ENCODE results near the gene DLX4. TPM values are rescaled to one million over a fixed set of nuclear protein-coding genes. Genes with fewer than 3 reads are reported as not detected.
A peak's percentile ranks its signal among the peaks of the same experiment; 100 is the strongest.

Gene DLX4
- total RNA-seq, 1 experiment from 2014 or later = 11.2 TPM

DNA sequence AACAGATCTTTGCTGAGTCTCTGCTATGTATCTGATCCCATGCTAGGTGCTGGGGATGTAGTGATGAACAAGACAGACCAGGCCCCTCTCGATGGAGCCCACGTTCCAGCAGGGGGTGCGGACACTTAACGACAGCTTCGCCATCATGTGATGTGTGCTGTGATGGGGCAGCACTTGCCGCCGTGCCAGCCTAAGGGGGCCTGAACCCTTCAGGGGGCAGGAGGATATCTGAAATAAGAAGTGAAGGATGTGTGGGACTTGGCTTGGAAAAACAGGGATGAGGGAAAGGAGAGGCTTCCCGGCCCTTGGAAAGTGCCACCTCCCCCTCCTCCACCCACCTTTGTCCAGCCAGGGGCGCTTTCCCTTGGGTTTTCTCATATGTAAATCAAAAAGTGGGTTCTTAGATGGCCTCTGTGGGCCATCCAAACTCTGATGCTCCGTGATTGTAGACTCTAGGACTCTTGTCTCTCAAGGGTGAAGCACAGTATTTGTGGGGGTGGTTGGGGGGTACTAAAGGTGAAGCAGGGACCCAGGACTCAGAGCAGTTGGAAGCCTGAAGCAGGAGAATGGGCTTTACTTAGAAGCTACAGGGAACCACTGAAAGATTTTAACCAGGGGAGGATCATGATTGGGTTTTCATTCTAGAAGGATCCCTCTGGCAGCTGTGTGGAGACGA is 30.0 kb downstream of the DLX4 start:
- Histone ChIP-seq H3K4me3 (ENCODE audit: low read depth in 2 of 2, low read length in 2 of 2) (peak overlapping the region; percentile 13 to 24; a peak in 3 of 4 replicates), H3K9me3 (ENCODE audit: control insufficient read depth, insufficient read depth, low read depth, low read length) (no peaks in the 10 kb centered on the region), H3K4me1 (ENCODE audit: control insufficient read depth, insufficient read depth, low read length) (peaks cover 17% of the 10 kb centered on the region), H3K36me3 (ENCODE audit: control insufficient read depth, insufficient read depth, low read length) (no peaks in the 10 kb centered on the region), H3K27me3 (ENCODE audit: control insufficient read depth, insufficient read depth, low read length) (no peaks in the 10 kb centered on the region), H3K27ac (ENCODE audit: low read length) (peak overlapping the region; percentile 72)
- ATAC-seq (no peak), DNase-seq (ENCODE audit: low read depth, low spot score) (no peak)
- intact Hi-C loops (cut with micrococcal nuclease; ENCODE audit: unreplicated experiment) = loop anchor here (1.0 to 10.0 kb wide), 3 partner anchors 138 to 427 kb away; partner anchors contain the start of gene SLC35B1
- no TSS peak for BruUV-seq (replicated peaks)
- in situ Hi-C loops (cut with HindIII; ENCODE audit: low pct_unique_long_range_greater_than_20kb, low sequenced_read_pairs) = loop anchor here (5.0 kb wide), 1 partner anchor 92 kb away; no protein-coding TSS in a partner anchor
- POLR2A ChIA-PET = interaction anchor here (0.6 to 0.7 kb wide), 2 partner anchors 31 to 1130 kb away, joined by 3 to 8 read pairs; no protein-coding TSS in a partner anchor
- CTCF ChIA-PET = interaction anchor here (0.5 to 3.5 kb wide), 11 partner anchors 46 to 431 kb away, joined by 3 to 55 read pairs (median 4); no protein-coding TSS in a partner anchor
- TF ChIP-seq TCF7L2 (IDR thresholded peaks at IDR 0.05; ENCODE audit: low read depth, low read length) (no peak), POLR2AphosphoS5 (IDR thresholded peaks at IDR 0.05; ENCODE audit: low read depth, low read length) (no peak), SIN3A (IDR thresholded peaks at IDR 0.05; ENCODE audit: borderline replicate concordance, insufficient read depth, low read depth, low read length) (no peak)
- TF ChIP-seq, protein P1, sequence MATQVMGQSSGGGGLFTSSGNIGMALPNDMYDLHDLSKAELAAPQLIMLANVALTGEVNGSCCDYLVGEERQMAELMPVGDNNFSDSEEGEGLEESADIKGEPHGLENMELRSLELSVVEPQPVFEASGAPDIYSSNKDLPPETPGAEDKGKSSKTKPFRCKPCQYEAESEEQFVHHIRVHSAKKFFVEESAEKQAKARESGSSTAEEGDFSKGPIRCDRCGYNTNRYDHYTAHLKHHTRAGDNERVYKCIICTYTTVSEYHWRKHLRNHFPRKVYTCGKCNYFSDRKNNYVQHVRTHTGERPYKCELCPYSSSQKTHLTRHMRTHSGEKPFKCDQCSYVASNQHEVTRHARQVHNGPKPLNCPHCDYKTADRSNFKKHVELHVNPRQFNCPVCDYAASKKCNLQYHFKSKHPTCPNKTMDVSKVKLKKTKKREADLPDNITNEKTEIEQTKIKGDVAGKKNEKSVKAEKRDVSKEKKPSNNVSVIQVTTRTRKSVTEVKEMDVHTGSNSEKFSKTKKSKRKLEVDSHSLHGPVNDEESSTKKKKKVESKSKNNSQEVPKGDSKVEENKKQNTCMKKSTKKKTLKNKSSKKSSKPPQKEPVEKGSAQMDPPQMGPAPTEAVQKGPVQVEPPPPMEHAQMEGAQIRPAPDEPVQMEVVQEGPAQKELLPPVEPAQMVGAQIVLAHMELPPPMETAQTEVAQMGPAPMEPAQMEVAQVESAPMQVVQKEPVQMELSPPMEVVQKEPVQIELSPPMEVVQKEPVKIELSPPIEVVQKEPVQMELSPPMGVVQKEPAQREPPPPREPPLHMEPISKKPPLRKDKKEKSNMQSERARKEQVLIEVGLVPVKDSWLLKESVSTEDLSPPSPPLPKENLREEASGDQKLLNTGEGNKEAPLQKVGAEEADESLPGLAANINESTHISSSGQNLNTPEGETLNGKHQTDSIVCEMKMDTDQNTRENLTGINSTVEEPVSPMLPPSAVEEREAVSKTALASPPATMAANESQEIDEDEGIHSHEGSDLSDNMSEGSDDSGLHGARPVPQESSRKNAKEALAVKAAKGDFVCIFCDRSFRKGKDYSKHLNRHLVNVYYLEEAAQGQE (IDR thresholded peaks at IDR 0.05; ENCODE audit: insufficient read depth in 1 of 2, low read depth in 2 of 2, low read length in 1 of 2) = no peak
- TF ChIP-seq, protein P2, sequence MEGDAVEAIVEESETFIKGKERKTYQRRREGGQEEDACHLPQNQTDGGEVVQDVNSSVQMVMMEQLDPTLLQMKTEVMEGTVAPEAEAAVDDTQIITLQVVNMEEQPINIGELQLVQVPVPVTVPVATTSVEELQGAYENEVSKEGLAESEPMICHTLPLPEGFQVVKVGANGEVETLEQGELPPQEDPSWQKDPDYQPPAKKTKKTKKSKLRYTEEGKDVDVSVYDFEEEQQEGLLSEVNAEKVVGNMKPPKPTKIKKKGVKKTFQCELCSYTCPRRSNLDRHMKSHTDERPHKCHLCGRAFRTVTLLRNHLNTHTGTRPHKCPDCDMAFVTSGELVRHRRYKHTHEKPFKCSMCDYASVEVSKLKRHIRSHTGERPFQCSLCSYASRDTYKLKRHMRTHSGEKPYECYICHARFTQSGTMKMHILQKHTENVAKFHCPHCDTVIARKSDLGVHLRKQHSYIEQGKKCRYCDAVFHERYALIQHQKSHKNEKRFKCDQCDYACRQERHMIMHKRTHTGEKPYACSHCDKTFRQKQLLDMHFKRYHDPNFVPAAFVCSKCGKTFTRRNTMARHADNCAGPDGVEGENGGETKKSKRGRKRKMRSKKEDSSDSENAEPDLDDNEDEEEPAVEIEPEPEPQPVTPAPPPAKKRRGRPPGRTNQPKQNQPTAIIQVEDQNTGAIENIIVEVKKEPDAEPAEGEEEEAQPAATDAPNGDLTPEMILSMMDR (IDR thresholded peaks at IDR 0.05) = no peak

DNA sequence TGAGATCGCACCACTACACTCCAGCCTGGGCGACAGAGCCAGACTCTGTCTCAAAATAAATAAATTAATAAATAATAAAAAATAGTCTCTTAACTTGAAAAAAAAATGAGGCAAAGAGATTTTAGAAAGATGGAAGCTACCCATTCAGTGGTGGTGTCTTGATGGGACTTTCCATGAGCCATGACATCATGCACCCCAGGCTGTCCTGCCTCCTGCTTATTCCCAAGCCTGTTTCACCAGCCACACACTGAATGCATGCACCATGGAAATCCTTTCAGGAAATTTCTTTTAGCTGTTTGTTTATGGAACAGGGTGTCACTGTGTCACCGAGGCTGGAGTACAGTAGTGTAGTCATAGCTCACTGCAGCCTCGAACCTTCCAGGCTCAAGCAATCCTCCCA is 34.9 kb downstream of the DLX4 start:
- no peak overlapping the region for H3K27ac ChIP-seq (ENCODE audit: low read length)
- no peaks in the 10 kb centered on the region for H3K27me3 ChIP-seq (ENCODE audit: control insufficient read depth, insufficient read depth, low read length)
- no TSS peak for BruUV-seq (replicated peaks)
- no peaks in the 10 kb centered on the region for H3K4me1 ChIP-seq (ENCODE audit: control insufficient read depth, insufficient read depth, low read length)
- ATAC-seq = peak; percentile 46; the same call in 1 of the 2 replicates
- intact Hi-C loops (cut with micrococcal nuclease; ENCODE audit: unreplicated experiment) = no loop called here
- in situ Hi-C loops (cut with HindIII; ENCODE audit: low pct_unique_long_range_greater_than_20kb, low sequenced_read_pairs) = no loop called here
- CTCF ChIA-PET = no interaction called here
- H3K36me3 ChIP-seq (ENCODE audit: control insufficient read depth, insufficient read depth, low read length) = no peaks in the 10 kb centered on the region
- DNase-seq (ENCODE audit: low read depth, low spot score) = no peak
- peaks cover 3% of the 10 kb centered on the region; the same call in 1 of the 2 replicates for H3K9me3 ChIP-seq (ENCODE audit: control insufficient read depth, insufficient read depth, low read depth, low read length)
- TF ChIP-seq, protein P1 (IDR thresholded peaks at IDR 0.05; ENCODE audit: insufficient read depth in 1 of 2, low read depth in 2 of 2, low read length in 1 of 2) = no peak
- no peak for TF ChIP-seq TCF7L2 (IDR thresholded peaks at IDR 0.05; ENCODE audit: low read depth, low read length)
- H3K4me3 ChIP-seq (ENCODE audit: low read depth in 2 of 2, low read length in 2 of 2) = no peak overlapping the region
- POLR2A ChIA-PET = no interaction called here

Measured in Panc1 (cell line).